Fibroblast of lung (primary cell): Measurements from ENCODE around the gene LTBP1. TPM values are rescaled to one million over a fixed set of nuclear protein-coding genes. Genes with fewer than 3 reads are reported as not detected.

Source experiments
- DNase-seq, 2 donors: peaks; one replicate each; pipeline versions ENCODE4 v3.0.0 to v3.0.0-alpha.2; 2010; ENCODE audit warnings: low read depth in 2 of 2
- H2AFZ ChIP-seq: 2 replicates; pipeline ENCODE4 v1.5.1; 2012; ENCODE audit warnings: low read length, control low read depth, inconsistent platforms
- H3K27ac ChIP-seq: 2 replicates; pipeline ENCODE4 v1.5.1; 2011; ENCODE audit warnings: low read length, control low read depth; ENCODE audit not compliant: insufficient read depth
- H3K27me3 ChIP-seq: 2 replicates; pipeline ENCODE4 v1.5.1; 2011; ENCODE audit warnings: mild to moderate bottlenecking, low read length; ENCODE audit not compliant: control insufficient read depth, insufficient read depth
- H3K36me3 ChIP-seq: 2 replicates; pipeline ENCODE4 v1.5.1; 2011; ENCODE audit warnings: low read length; ENCODE audit not compliant: control insufficient read depth, insufficient read depth
- H3K4me1 ChIP-seq: 2 replicates; pipeline ENCODE4 v1.5.1; 2011; ENCODE audit warnings: low read length; ENCODE audit not compliant: control insufficient read depth, insufficient read depth; ENCODE audit errors: extremely low read depth
- H3K4me2 ChIP-seq: 2 replicates; pipeline ENCODE4 v1.5.1; 2011; ENCODE audit warnings: low read length, control low read depth; ENCODE audit not compliant: insufficient read depth; ENCODE audit errors: extremely low read depth
- H3K4me3 ChIP-seq, 4 experiments: fragments of 200-600 bp in 1 of 4; sonication (generic) in 1 of 4; replicated peaks in 1 of 4; 2 replicates each; pipeline ENCODE4 v1.5.1; 2011 to 2016; ENCODE audit warnings: low read length in 4 of 4, low read depth in 3 of 4, mild to moderate bottlenecking in 3 of 4, control low read depth in 2 of 4, inconsistent platforms in 1 of 4, mixed read lengths in 1 of 4; ENCODE audit not compliant: insufficient read depth in 1 of 4; ENCODE audit errors: control extremely low read depth in 1 of 4
- H3K79me2 ChIP-seq: 2 replicates; pipeline ENCODE4 v1.5.1; 2012; ENCODE audit warnings: mild to moderate bottlenecking, low read length, inconsistent platforms; ENCODE audit not compliant: control insufficient read depth, insufficient read depth
- H3K9ac ChIP-seq: 2 replicates; pipeline ENCODE4 v1.5.1; 2011; ENCODE audit warnings: mild to moderate bottlenecking, low read length, control low read depth; ENCODE audit not compliant: insufficient read depth
- H3K9me3 ChIP-seq: 2 replicates; pipeline ENCODE4 v1.5.1; 2012; ENCODE audit warnings: low read depth, low read length; ENCODE audit not compliant: control insufficient read depth, insufficient read depth
- H4K20me1 ChIP-seq: 2 replicates; pipeline ENCODE4 v1.5.1; 2011; ENCODE audit warnings: low read length; ENCODE audit not compliant: control insufficient read depth, insufficient read depth; ENCODE audit errors: extremely low read depth
- CTCF ChIP-seq, 2 donors: IDR thresholded peaks in 1 of 2; conservative IDR thresholded peaks in 1 of 2; 1 replicate in 1 of 2; 2 replicates in 1 of 2; pipeline ENCODE4 v1.5.1; 2011 to 2012; ENCODE audit warnings: low read length in 2 of 2, control low read depth in 1 of 2, inconsistent platforms in 1 of 2, low read depth in 1 of 2, mild to moderate bottlenecking in 1 of 2
- EZH2 ChIP-seq: IDR thresholded peaks from 2 replicates; pipeline ENCODE4 v1.5.1; 2012; ENCODE audit warnings: low read length, control low read depth, mild to moderate bottlenecking; ENCODE audit errors: missing control alignments
- polyA plus RNA-seq, 2 donors: library from polyadenylated mRNA; depleted of rRNA in 1 of 2; stranded (reverse) in 1 of 2; unstranded in 1 of 2; fragments of >200 nt; gene quantifications; 2 replicates each; pipeline ENCODE4 v1.2.1, GENCODE V29; 2011 to 2012; ENCODE audit warnings: missing spikeins in 1 of 2
- total RNA-seq: library from RNA; depleted of rRNA; stranded (reverse); fragments of >200 nt; gene quantifications from 2 replicates; pipeline ENCODE4 v1.2.1, GENCODE V29; 2014

LTBP1 gene
- total and polyA plus RNA-seq, 2 donors (not counting 1 experiment from before 2014, with no cell fraction given), result 254 to 324 TPM

GRCh38 chr2:33019796-33020195 is 73.0 kb downstream of the LTBP1 start:
- no peak overlapping the region for H2AFZ ChIP-seq
- no peak overlapping the region for H3K4me3 ChIP-seq
- DNase-seq, result no peak
- H3K9ac ChIP-seq, result no peak overlapping the region
- no peaks in the 10 kb centered on the region for H3K79me2 ChIP-seq
- H3K36me3 ChIP-seq, result no peaks in the 10 kb centered on the region
- no peak overlapping the region for H3K27ac ChIP-seq
- H3K4me2 ChIP-seq, result no peak overlapping the region
- no peaks in the 10 kb centered on the region for H3K9me3 ChIP-seq
- H3K27me3 ChIP-seq, result no peaks in the 10 kb centered on the region
- no peaks in the 10 kb centered on the region for H4K20me1 ChIP-seq
- TF ChIP-seq CTCF (conservative IDR thresholded peaks at IDR 0.05 in 1 of 2, IDR thresholded peaks at IDR 0.05 in 1 of 2; ENCODE audit: low read depth in 1 of 2, low read length in 2 of 2), result no peak
- no peak for TF ChIP-seq EZH2
- peaks cover 9% of the 10 kb centered on the region for H3K4me1 ChIP-seq

GRCh38 chr2:33020883-33021282 is 74.1 kb downstream of the LTBP1 start:
- no peak overlapping the region for H3K9ac ChIP-seq
- H3K9me3 ChIP-seq, result no peaks in the 10 kb centered on the region
- no peaks in the 10 kb centered on the region for H4K20me1 ChIP-seq
- H2AFZ ChIP-seq, result no peak overlapping the region
- H3K4me1 ChIP-seq, result peaks cover 5% of the 10 kb centered on the region
- no peak overlapping the region for H3K4me2 ChIP-seq
- no peak overlapping the region for H3K4me3 ChIP-seq
- H3K27me3 ChIP-seq, result no peaks in the 10 kb centered on the region
- no peaks in the 10 kb centered on the region for H3K79me2 ChIP-seq
- TF ChIP-seq EZH2, result no peak
- no peak for TF ChIP-seq CTCF (conservative IDR thresholded peaks at IDR 0.05 in 1 of 2, IDR thresholded peaks at IDR 0.05 in 1 of 2; ENCODE audit: low read depth in 1 of 2, low read length in 2 of 2)
- no peak for DNase-seq
- H3K27ac ChIP-seq, result no peak overlapping the region
- no peaks in the 10 kb centered on the region for H3K36me3 ChIP-seq

GRCh38 chr2:33021542-33022227 is 74.9 kb downstream of the LTBP1 start:
- TF ChIP-seq CTCF (conservative IDR thresholded peaks at IDR 0.05 in 1 of 2, IDR thresholded peaks at IDR 0.05 in 1 of 2; ENCODE audit: low read depth in 1 of 2, low read length in 2 of 2), result no peak
- no peak for TF ChIP-seq EZH2
- Histone ChIP-seq H3K4me2 (peak overlapping the region; percentile 41), H3K4me3 (no peak overlapping the region), H2AFZ (peak overlapping the region; percentile 19), H4K20me1 (no peaks in the 10 kb centered on the region), H3K9ac (no peak overlapping the region), H3K27ac (peak overlapping the region; percentile 19), H3K36me3 (no peaks in the 10 kb centered on the region), H3K9me3 (no peaks in the 10 kb centered on the region), H3K4me1 (peaks cover 4% of the 10 kb centered on the region), H3K27me3 (no peaks in the 10 kb centered on the region), H3K79me2 (no peaks in the 10 kb centered on the region)
- DNase-seq, result peak; percentile 86 to 94
